OCI-LY3 (cell line): Measurements from ENCODE around the gene NRG3.

Experiments
- H2AFZ ChIP-seq: fragments of 200-600, 300-600 bp; shearing (Covaris generic); 2 replicates; pipeline ENCODE4 v1.6.0; 2014; ENCODE audit warnings: antibody characterized with exemption, low read depth, low read length
- H3K27ac ChIP-seq: fragments of 200-600, 300-600 bp; sonication (generic); 2 replicates; pipeline ENCODE4 v1.5.1; 2014; ENCODE audit warnings: mild to moderate bottlenecking, low read length, moderate library complexity, mixed read lengths
- H3K27me3 ChIP-seq: fragments of 200-600, 300-600 bp; sonication (generic); 2 replicates; pipeline ENCODE4 v1.6.1; 2014; ENCODE audit warnings: low read depth, low read length, mixed read lengths
- H3K36me3 ChIP-seq: fragments of 200-600, 300-600 bp; sonication (generic); replicated peaks from 2 replicates; pipeline ENCODE3; 2014; ENCODE audit warnings: low read depth, low read length, mixed read lengths
- H3K4me1 ChIP-seq: fragments of 300-600, 200-600 bp; sonication (generic); 2 replicates; pipeline ENCODE4 v1.6.1; 2014; ENCODE audit warnings: low read length, mixed read lengths
- H3K4me2 ChIP-seq: fragments of 200-600, 300-600 bp; sonication (generic); 2 replicates; pipeline ENCODE4 v1.6.1; 2014; ENCODE audit warnings: low read length, mixed read lengths
- H3K4me3 ChIP-seq: fragments of 300-600, 200-600 bp; sonication (generic); 2 replicates; pipeline ENCODE4 v1.5.1; 2014; ENCODE audit warnings: antibody characterized with exemption, mild to moderate bottlenecking, low read length, moderate library complexity
- H3K79me2 ChIP-seq: fragments of 300-600, 200-600 bp; shearing (Covaris generic); 2 replicates; pipeline ENCODE4 v1.6.1; 2014; ENCODE audit warnings: mild to moderate bottlenecking, low read length, mixed read lengths
- H3K9ac ChIP-seq: fragments of 300-600, 200-600 bp; shearing (Covaris generic); 2 replicates; pipeline ENCODE4 v1.6.0; 2014; ENCODE audit warnings: mild to moderate bottlenecking, low read length, moderate library complexity
- H3K9me3 ChIP-seq: fragments of 200-600, 300-600 bp; shearing (Covaris generic); 2 replicates; pipeline ENCODE4 v1.6.1; 2014; ENCODE audit warnings: low read length, mixed read lengths; ENCODE audit not compliant: insufficient read depth
- H4K20me1 ChIP-seq: fragments of 200-600, 300-600 bp; sonication (generic); 2 replicates; pipeline ENCODE4 v1.6.1; 2016; ENCODE audit warnings: low read length, mixed read lengths; ENCODE audit not compliant: insufficient read depth
- EZH2phosphoT487 ChIP-seq: fragments of 200-600 bp; shearing (Covaris generic); IDR thresholded peaks from 2 replicates; pipeline ENCODE4 v1.6.1; 2018; ENCODE audit warnings: antibody characterized with exemption, mixed run types, low read depth
- TF ChIP-seq, protein P1 (sequence below): fragments of 200-600, 300-600 bp; sonication (generic); IDR thresholded peaks from 2 replicates; pipeline ENCODE4 v1.5.1; 2014; ENCODE audit warnings: antibody characterized with exemption, low read length, low read depth

The NRG3 gene

GRCh38 chr10:82411416-82411815, 536.4 kb downstream of the NRG3 start:
- Histone ChIP-seq H3K36me3 (no peaks in the 10 kb centered on the region), H3K27me3 (no peaks in the 10 kb centered on the region), H3K4me2 (no peak overlapping the region), H3K4me1 (no peaks in the 10 kb centered on the region), H3K9me3 (no peaks in the 10 kb centered on the region; the same call in 1 of the 2 replicates), H3K79me2 (no peaks in the 10 kb centered on the region), H2AFZ (no peak overlapping the region), H4K20me1 (no peaks in the 10 kb centered on the region), H3K4me3 (no peak overlapping the region), H3K27ac (no peak overlapping the region), H3K9ac (no peak overlapping the region)
- TF ChIP-seq, protein P1, sequence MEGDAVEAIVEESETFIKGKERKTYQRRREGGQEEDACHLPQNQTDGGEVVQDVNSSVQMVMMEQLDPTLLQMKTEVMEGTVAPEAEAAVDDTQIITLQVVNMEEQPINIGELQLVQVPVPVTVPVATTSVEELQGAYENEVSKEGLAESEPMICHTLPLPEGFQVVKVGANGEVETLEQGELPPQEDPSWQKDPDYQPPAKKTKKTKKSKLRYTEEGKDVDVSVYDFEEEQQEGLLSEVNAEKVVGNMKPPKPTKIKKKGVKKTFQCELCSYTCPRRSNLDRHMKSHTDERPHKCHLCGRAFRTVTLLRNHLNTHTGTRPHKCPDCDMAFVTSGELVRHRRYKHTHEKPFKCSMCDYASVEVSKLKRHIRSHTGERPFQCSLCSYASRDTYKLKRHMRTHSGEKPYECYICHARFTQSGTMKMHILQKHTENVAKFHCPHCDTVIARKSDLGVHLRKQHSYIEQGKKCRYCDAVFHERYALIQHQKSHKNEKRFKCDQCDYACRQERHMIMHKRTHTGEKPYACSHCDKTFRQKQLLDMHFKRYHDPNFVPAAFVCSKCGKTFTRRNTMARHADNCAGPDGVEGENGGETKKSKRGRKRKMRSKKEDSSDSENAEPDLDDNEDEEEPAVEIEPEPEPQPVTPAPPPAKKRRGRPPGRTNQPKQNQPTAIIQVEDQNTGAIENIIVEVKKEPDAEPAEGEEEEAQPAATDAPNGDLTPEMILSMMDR, result no peak
- TF ChIP-seq EZH2phosphoT487, result no peak

- Histone ChIP-seq H3K79me2 (no peaks in the 10 kb centered on the region), H4K20me1 (no peaks in the 10 kb centered on the region), H2AFZ (no peak overlapping the region), H3K27ac (no peak overlapping the region), H3K4me2 (no peak overlapping the region), H3K9me3 (no peaks in the 10 kb centered on the region), H3K9ac (no peak overlapping the region), H3K36me3 (no peaks in the 10 kb centered on the region), H3K27me3 (no peaks in the 10 kb centered on the region), H3K4me1 (no peaks in the 10 kb centered on the region), H3K4me3 (no peak overlapping the region)
- TF ChIP-seq EZH2phosphoT487, result no peak
- TF ChIP-seq, protein P1, result no peak
Observed at GRCh38 chr10:82420001-82420400, 545.0 kb downstream of the NRG3 start.

DNA sequence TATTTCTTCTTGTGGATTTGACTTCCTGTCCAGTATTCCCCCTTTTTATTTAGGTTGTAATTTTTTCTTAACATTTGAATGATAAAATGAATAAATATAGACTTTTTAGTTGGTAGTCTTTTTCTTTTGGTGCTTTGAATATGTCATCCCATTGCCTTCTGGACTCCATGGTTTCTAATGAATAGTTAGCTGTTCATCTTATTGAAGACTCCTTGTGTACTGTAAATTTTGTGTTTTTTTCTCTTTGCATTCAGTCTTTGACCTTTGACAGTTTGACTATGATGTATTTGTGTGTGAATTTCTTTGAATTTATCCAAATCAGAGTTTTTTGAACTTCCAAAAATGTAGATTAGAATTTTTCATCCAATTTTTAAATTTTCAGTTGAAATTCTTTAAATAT, 554.3 kb downstream of the NRG3 start:
- TF ChIP-seq EZH2phosphoT487, result no peak
- TF ChIP-seq, protein P1, result no peak
- H4K20me1 ChIP-seq, result no peaks in the 10 kb centered on the region

GRCh38 chr10:82438277-82438676, 563.3 kb downstream of the NRG3 start:
- Histone ChIP-seq H3K79me2 (no peaks in the 10 kb centered on the region), H3K27me3 (no peaks in the 10 kb centered on the region), H3K36me3 (no peaks in the 10 kb centered on the region), H3K4me2 (no peak overlapping the region), H3K9ac (no peak overlapping the region), H3K27ac (no peak overlapping the region), H3K9me3 (no peaks in the 10 kb centered on the region), H3K4me3 (no peak overlapping the region), H4K20me1 (no peaks in the 10 kb centered on the region), H3K4me1 (no peaks in the 10 kb centered on the region), H2AFZ (no peak overlapping the region)
- TF ChIP-seq, protein P1, result no peak
- no peak for TF ChIP-seq EZH2phosphoT487

More for the DNA sequence above, 554.3 kb downstream of the NRG3 start:
- no peak overlapping the region for H2AFZ ChIP-seq
- H3K9me3 ChIP-seq, result no peaks in the 10 kb centered on the region
- H3K27ac ChIP-seq, result no peak overlapping the region
- H3K4me3 ChIP-seq, result no peak overlapping the region
- H3K4me2 ChIP-seq, result no peak overlapping the region
- no peak overlapping the region for H3K9ac ChIP-seq
- no peaks in the 10 kb centered on the region for H3K27me3 ChIP-seq
- no peaks in the 10 kb centered on the region for H3K4me1 ChIP-seq
- no peaks in the 10 kb centered on the region for H3K36me3 ChIP-seq
- no peaks in the 10 kb centered on the region for H3K79me2 ChIP-seq
